ENCODE data around the gene MRPL37.

- no peak for TF ChIP-seq POLR2AphosphoS5 (IDR thresholded peaks at IDR 0.05; ENCODE audit: low read depth, low read length)
- no peak for TF ChIP-seq POLR2A (IDR thresholded peaks at IDR 0.05; ENCODE audit: low read depth, low read length)
- no peak for TF ChIP-seq TAF1 (IDR thresholded peaks at IDR 0.05; ENCODE audit: borderline replicate concordance, low read depth, low read length)
These were observed 31.6 kb upstream of the MRPL37 start for GRCh38 chr1:54168206-54168965.
